Lower lobe of right lung (tissue), 2 donors: Measurements from ENCODE around the gene NBPF19. TPM values are rescaled to one million over a fixed set of nuclear protein-coding genes. Genes with fewer than 3 reads are reported as not detected.
"Not testable (repeated sequence)": the region's sequence is repeated elsewhere in the genome, so short reads cannot be mapped to it uniquely, and the experiment has no call there.

ENCODE experiments used
- ATAC-seq, 2 donors: fragments of 200-7000 bp; cut with Tn5 transposase; one replicate each; pipeline ENCODE4 v1.9.1; 2020 to 2022; ENCODE audit warnings: mild to moderate bottlenecking in 2 of 2, moderate library complexity in 2 of 2
- DNase-seq: peaks from one replicate; pipeline ENCODE4 v3.0.0-alpha.2; 2020
- H3K27ac ChIP-seq: fragments of 200-600 bp; one replicate; pipeline ENCODE4 v1.8.0; 2022
- H3K27me3 ChIP-seq: fragments of 200-600 bp; one replicate; pipeline ENCODE4 v1.8.0; 2022; ENCODE audit warnings: low read depth
- H3K36me3 ChIP-seq: fragments of 200-600 bp; one replicate; pipeline ENCODE4 v1.8.0; 2022; ENCODE audit warnings: mild to moderate bottlenecking
- H3K4me1 ChIP-seq: fragments of 200-600 bp; one replicate; pipeline ENCODE4 v1.8.0; 2022
- H3K4me3 ChIP-seq: fragments of 200-600 bp; one replicate; pipeline ENCODE4 v1.8.0; 2022; ENCODE audit warnings: mild to moderate bottlenecking
- H3K9me3 ChIP-seq: fragments of 200-600 bp; one replicate; pipeline ENCODE4 v1.8.0; 2022
- intact Hi-C: fragments of 100-400 bp; cut with DNase I; formaldehyde crosslinking; loops from one replicate; pipeline ENCODE4 v1.11.0; 2022
- long read RNA-seq: library from polyadenylated mRNA; unstranded; transcript quantifications from one replicate; pipeline ENCODE4 v2.0.0, GENCODE V29; 2021
- total RNA-seq: library from RNA; stranded (reverse); fragmentation: NEBNext Ultra II Directional; extraction: Animal tissue kit (Norgen Biotek cat#: 25700); gene quantifications from one replicate; pipeline ENCODE4 v1.2.1, GENCODE V29; 2021
- donor health status: DM: no; HTN: yes; CAD: no; lungs with severe emphysema.

Gene NBPF19
- total RNA-seq: 22.9 TPM
- long read RNA-seq, partial matches to known transcripts: 12 of 25 reads
- long read RNA-seq, other reads (novel, unspliced or antisense): 13 of 25 reads

DNA sequence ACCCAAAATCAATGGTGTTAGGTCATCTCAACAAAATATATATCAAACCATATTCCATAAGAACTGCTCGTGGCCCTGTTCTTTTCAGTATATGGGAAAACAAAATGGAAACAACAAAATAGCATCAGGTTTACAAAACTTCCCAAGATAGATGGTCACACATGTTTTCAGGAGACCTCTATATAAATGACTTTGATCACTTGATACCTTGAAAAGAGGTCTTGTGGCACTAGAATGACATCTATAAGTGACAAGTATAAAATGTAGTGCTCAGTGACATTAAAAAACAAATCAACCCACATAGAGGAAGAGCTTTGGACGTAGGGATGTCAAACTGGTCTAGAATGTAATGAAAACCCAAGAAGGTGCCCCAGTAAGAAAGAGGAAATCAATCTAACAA lies at the start of gene NBPF19:
NBPF19 (plus strand) TSS at position 301 of the 400 bp plus-strand sequence. CDS start 888 bp downstream, outside the sequence.
- DNase-seq, H3K27me3 ChIP-seq, H3K27ac ChIP-seq, H3K9me3 ChIP-seq, H3K4me3 ChIP-seq, H3K4me1 ChIP-seq, intact Hi-C loops, H3K36me3 ChIP-seq, ATAC-seq: not testable (repeated sequence)

- ATAC-seq, intact Hi-C loops, H3K36me3 ChIP-seq, H3K4me3 ChIP-seq, H3K9me3 ChIP-seq, H3K27me3 ChIP-seq, H3K27ac ChIP-seq, H3K4me1 ChIP-seq: not testable (repeated sequence)
- peak; percentile 37 for DNase-seq
Observed at GRCh38 chr1:149428317-149428716, 46.5 kb upstream of the NBPF19 start.

- H3K4me3 ChIP-seq, H3K27ac ChIP-seq, H3K4me1 ChIP-seq, H3K36me3 ChIP-seq, ATAC-seq, intact Hi-C loops, H3K9me3 ChIP-seq, H3K27me3 ChIP-seq: not testable (repeated sequence)
- peak; percentile 49 for DNase-seq
Observed at GRCh38 chr1:149445451-149445850, 29.4 kb upstream of the NBPF19 start.

- intact Hi-C loops, H3K4me3 ChIP-seq, ATAC-seq: not testable (repeated sequence)
Observed at GRCh38 chr1:149452196-149452595, 22.6 kb upstream of the NBPF19 start.

DNA sequence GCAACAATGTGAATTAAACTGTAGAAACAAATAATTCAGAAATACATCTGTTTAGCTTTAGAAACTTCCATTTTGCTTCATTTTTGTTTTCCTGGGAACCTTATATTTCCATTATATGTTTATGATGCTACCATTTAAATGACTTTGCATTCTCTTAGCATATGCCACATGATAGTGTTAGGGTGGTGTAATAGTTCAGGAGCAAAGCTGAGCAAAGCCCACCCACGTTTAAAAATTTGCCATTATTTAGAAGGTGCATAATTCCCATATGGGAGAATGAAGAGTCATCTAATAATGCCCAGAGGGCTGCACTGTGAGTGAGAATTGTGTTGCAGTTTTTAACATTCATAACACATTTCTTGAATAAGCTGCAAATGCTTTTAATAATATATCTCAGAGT lies 22.2 kb upstream of the NBPF19 start:
- H3K4me1 ChIP-seq, intact Hi-C loops, DNase-seq, H3K36me3 ChIP-seq, H3K27ac ChIP-seq, H3K27me3 ChIP-seq, H3K9me3 ChIP-seq, ATAC-seq, H3K4me3 ChIP-seq: not testable (repeated sequence)

More at GRCh38 chr1:149452196-149452595, 22.6 kb upstream of the NBPF19 start:
- H3K36me3 ChIP-seq, H3K4me1 ChIP-seq, H3K27ac ChIP-seq, DNase-seq, H3K9me3 ChIP-seq, H3K27me3 ChIP-seq: not testable (repeated sequence)

- ATAC-seq, H3K36me3 ChIP-seq, H3K4me1 ChIP-seq, H3K9me3 ChIP-seq, H3K27me3 ChIP-seq, intact Hi-C loops: not testable (repeated sequence)
- peak; percentile 58 for DNase-seq
- peak overlapping the region; percentile 49 for H3K4me3 ChIP-seq
- peak overlapping the region; percentile 46 for H3K27ac ChIP-seq
Observed at GRCh38 chr1:149558350-149558825, 83.5 kb downstream of the NBPF19 start.

DNA sequence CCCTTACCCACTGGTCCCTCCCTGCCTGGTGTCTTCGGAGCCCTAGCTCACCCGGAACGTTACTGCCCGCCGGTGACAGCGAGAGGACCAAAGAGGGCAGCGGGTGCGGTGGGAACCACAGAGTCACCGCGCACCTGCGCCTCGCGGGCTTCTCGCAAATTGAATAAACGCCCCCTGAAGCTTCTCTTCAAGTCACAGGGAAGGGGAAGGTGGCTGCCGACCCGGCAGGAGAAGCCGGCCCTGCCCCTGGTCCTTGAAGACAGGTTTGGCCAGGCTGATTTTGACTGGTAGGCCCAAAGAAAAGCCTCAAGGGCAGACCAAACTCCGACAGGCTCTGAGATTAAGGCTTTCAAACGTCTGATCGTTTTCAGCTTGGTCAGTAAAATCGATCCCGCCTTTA lies 87.0 kb downstream of the NBPF19 start:
- H3K27ac ChIP-seq, H3K4me1 ChIP-seq, intact Hi-C loops, ATAC-seq, H3K36me3 ChIP-seq, H3K9me3 ChIP-seq, DNase-seq, H3K27me3 ChIP-seq, H3K4me3 ChIP-seq: not testable (repeated sequence)

DNA sequence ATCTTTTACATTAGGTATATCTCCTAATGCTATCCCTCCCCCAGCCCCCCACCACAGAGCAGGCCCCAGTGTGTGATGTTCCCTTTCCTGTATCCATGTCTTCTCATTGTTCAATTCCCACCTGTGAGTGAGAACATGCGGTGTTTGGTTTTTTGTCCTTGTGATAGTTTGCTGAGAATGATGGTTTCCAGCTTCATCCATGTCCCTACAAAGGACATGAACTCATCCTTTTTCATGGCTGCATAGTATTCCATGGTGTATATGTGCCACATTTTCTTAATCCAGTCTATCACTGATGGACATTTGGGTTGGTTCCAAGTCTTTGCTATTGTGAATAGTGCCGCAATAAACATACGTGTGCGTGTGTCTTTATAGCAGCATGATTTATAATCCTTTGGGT lies 90.6 kb downstream of the NBPF19 start:
- H3K4me1 ChIP-seq, ATAC-seq, DNase-seq, intact Hi-C loops, H3K36me3 ChIP-seq, H3K4me3 ChIP-seq, H3K9me3 ChIP-seq, H3K27me3 ChIP-seq, H3K27ac ChIP-seq: not testable (repeated sequence)

DNA sequence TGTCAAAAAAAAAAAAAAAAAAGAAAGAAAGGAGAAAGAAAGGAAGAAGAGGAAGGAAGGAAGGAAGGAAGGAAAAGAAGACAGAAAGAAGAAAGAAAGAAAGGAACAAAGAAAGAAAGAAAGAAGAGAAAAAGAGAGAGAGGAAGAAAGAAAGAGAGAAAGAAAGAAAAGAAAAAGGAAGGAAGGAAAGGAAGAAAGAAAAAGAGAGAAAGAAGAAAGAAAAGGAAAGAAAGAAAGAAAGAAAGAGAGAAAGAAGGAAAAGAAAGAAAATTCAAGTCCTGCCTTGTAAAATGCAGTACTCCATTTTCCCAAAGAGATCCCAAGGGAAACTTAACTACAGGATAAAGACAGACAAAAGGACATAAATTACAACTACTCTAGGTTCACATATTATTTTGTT lies 97.9 kb downstream of the NBPF19 start:
- H3K9me3 ChIP-seq, H3K27ac ChIP-seq, intact Hi-C loops, H3K4me3 ChIP-seq, H3K36me3 ChIP-seq, DNase-seq, ATAC-seq, H3K4me1 ChIP-seq, H3K27me3 ChIP-seq: not testable (repeated sequence)

DNA sequence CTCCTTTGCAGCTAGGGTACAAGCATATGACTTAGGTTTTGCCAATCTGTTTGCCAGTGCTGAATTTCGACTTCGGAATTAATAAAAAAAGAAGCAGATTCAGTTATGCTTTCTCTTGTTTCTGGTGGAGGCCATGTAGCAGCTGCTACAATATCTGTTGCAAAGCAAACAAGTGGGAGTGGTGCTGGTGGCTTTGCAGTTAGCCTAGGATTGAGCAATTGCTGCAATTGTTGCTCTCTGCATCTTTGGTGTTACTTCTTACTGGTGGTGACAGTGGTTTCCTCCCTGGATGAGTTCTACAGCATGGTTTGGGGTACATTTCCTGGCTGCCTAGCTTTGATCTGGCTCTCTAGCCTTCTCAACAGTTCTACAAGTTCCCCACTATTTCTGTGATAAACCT lies 110.7 kb downstream of the NBPF19 start:
- intact Hi-C loops, ATAC-seq, H3K36me3 ChIP-seq, H3K9me3 ChIP-seq, H3K4me3 ChIP-seq, DNase-seq, H3K27me3 ChIP-seq, H3K27ac ChIP-seq, H3K4me1 ChIP-seq: not testable (repeated sequence)

Other genes with a start within 250 kb of the NBPF19 start
- not detected for gene PPIAL4C, start 108.8 kb downstream of the NBPF19 start, total RNA-seq